ENCODE data around the gene UBL4A.

Gene UBL4A

DNA sequence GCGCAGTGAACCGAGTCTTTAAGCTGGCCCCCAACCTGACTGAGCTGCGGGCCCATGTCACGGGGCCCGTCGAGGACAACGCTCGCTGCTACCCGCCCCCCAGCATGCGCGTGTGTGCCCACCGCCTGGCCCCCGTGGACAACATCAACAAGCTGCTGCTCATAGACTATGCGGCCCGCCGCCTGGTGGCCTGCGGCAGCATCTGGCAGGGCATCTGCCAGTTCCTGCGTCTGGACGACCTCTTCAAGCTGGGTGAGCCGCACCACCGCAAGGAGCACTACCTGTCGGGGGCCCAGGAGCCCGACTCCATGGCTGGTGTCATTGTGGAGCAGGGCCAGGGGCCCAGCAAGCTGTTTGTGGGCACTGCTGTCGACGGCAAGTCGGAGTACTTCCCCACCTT lies 26.1 kb downstream of the UBL4A start:
- DNase-seq = no peak

DNA sequence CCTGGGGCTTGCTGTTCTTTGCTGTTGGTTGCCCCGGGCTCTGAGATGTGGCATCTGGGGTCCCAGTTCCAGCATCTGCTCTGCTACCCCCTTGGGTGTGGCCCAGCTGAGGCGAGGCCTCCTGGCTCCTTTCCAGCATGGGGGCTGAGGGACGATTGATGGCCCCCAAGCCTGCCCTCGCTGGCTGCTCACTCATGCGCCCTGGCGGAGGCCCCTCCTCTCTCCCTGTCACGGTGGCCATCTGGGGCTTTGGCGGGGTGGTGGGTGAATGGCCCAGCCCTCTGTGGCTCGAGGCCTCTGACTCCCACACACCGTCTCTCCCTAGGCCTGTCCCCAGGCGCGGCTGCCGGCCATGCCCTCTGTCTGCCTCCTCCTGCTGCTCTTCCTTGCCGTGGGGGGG lies 26.6 kb downstream of the UBL4A start:
- no peak for DNase-seq

DNA sequence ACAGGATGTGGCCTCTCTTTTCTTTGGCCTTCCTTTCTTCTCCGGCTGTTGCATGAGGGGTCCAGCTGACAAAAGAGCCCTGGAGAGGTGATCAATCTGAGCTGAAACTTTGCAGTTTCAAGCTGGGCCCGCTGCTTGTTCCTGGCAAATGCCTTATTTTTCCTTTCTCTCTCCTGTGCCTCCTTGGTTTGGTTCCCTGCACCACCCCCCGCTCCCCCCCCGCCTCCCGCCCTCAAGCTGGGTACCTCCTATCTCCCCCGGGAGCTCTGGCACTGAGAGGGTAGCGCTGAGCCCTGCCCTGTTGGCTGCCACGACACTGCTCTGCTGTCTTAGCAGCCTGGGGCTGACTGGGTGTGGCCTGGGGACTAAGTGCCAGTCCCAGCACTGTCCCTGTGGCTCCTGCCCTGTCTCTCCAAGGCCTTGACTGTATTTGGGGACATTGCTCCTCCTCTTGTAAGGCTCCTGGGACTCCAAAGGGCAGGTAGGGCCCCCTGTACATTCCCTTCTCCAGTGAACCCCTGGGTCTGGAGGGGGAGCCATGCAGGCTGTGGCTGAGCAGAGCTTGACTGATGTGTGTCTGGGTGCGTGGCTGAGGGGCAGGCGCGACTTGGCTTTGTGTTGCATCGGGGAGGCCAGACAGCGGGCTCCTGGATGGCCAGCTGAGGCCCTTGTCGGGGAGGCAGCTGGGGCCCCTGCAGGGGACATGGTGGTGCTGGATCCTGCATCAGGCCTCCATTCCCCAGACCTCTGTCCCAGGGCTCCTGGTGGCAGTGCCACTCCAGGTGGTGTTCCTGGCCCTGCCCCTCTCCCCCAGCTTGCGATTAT lies 27.2 kb downstream of the UBL4A start:
- DNase-seq = no peak

DNA sequence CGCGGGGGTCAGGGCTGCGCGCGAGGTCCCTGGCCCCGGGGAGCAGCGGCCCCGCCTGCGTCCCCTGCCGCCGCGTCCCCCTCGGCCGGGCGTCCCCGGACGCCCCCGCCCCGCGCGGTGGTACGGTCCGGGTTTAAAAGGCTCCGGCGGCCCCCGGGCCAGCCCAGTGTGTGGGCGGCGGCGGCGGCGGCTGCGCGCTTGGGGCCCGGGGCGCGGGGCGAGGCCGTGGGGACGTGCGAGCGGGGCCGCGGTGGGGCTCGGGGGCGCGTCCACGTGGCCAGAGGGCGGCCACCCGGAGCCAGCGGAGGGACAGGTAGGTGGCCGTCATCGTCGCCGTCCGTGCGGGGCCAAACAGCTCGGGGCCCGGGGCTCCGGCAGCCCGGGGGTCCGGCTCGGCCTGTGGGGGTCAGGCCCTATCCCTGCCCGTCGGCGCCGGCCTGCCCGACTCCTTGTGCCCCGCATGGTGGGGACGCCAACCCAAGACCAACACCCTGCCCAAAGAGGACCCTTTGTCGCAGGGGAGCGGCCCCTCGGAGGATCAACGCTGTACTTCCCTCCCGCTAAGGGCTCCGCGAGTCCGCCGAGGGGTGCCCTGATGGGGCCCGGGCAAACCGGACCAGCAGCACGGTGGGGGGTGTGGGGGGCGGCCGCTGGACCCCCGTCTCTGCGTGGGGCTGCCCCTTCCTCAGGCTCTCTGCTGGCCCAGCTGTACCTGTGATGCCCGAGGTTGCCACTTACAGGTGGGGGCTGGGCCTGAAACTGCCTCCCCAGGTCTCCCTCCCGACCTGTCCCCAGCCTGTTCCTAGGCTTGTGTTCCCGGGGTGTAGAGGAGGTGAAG lies 28.1 kb downstream of the UBL4A start, which contains the start of gene PLXNA3:
PLXNA3 (plus strand) TSS at position 166 of the 838 bp plus-strand sequence. CDS start 1,903 bp downstream, outside the sequence.
- peak; percentile 60 for DNase-seq

GRCh38 chrX:154457491-154458115 lies 28.8 kb downstream of the UBL4A start:
- peak; percentile 36 for DNase-seq

GRCh38 chrX:154452823-154453222 lies 33.6 kb downstream of the UBL4A start:
- DNase-seq = no peak

- DNase-seq = no peak
These were observed 36.1 kb downstream of the UBL4A start for GRCh38 chrX:154450312-154450711.

- DNase-seq = no peak
These were observed 36.8 kb downstream of the UBL4A start for GRCh38 chrX:154449618-154450017.

DNA sequence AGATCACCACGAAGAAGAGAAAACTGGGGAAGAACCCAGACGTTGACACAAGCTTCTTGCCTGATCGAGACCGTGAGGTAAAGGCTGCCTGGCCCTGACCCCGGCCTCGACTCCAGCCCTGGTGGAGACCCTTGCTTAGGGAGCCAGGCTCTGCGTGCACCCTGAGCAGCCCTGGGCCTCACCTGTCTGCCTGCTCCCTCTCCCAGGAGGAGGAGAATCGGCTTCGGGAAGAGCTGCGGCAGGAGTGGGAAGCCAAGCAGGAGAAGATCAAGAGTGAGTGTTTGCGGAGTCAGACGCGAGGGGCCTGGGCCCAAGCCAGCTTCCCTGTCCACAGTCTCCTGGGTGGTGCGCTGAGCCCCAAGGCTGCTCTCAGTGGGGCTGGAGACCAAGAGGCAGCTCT lies 37.9 kb downstream of the UBL4A start:
- DNase-seq = no peak

GRCh38 chrX:154446430-154446829 lies 40.0 kb downstream of the UBL4A start:
- DNase-seq = no peak

- DNase-seq = no peak
These were observed 40.6 kb downstream of the UBL4A start for GRCh38 chrX:154445776-154446175.

DNA sequence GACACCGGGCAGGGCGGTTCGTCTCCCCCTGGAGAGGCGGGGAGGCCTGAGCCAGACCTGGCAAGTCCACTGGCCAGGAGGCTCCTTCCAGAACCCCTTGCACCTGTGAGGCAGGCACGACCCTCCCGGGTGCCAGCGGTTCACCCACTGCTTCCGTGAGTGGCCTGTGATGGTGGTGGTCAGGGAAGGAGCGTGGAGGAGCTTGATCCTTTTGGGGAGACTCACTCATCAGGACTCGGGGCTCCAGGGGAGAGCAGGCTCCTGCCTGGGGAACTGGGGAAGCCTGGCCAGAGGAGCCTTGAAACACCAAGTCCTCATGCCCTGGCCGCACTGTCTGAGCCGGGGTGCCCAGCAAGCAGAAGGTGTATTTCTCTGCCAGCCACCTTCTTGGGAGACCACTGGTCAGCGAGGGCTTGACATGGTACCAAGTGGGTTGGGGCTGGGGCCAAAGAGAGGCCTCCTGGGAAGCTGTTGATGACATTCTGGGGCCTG lies 41.6 kb downstream of the UBL4A start:
- no peak for DNase-seq

- DNase-seq = peak; percentile 72
These were observed 42.2 kb downstream of the UBL4A start, which contains the start of gene FAM50A for GRCh38 chrX:154443992-154444754. FAM50A (plus strand) TSS chrX:154444141; CDS start chrX:154444236, 95 bp downstream.

GRCh38 chrX:154443479-154443910 lies 42.9 kb downstream of the UBL4A start:
- no peak for DNase-seq

- no peak for DNase-seq
These were observed 44.3 kb downstream of the UBL4A start for GRCh38 chrX:154441984-154442707.

GRCh38 chrX:154441564-154441963 lies 44.9 kb downstream of the UBL4A start:
- no peak for DNase-seq

DNA sequence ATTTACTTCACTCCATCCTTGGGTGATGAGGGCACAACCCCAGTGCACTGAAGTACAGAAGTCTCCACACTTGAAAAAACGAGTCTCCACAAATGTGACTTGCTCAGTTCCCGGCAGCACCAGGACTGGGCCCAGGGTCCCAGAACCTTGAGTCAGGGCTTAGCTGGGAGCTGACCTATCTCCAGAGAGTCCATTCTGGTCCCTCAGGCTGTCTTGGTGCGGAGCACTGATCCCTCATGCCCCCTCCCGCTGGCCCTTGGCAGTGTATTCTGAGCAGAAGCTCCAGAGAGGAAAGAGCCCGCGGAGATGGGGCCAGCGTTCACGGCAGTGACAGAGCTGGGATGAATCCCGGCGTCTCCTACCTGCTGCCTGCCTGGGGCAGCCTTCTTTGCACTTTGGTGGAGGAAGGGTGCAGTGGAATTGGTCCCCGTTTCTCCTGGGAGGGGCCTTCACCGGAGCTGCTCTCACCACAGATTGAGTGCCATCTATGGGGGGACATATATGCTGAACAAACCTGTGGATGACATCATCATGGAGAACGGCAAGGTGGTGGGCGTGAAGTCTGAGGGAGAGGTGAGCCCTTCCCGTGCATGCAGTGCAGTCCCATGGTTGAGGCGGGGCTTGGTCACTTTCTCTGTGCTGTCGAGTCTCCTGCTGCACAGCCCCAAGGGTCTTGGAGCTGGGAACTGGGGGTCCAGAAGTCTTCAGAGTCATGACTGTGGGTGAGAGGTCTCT lies 45.6 kb downstream of the UBL4A start:
- DNase-seq = no peak

DNA sequence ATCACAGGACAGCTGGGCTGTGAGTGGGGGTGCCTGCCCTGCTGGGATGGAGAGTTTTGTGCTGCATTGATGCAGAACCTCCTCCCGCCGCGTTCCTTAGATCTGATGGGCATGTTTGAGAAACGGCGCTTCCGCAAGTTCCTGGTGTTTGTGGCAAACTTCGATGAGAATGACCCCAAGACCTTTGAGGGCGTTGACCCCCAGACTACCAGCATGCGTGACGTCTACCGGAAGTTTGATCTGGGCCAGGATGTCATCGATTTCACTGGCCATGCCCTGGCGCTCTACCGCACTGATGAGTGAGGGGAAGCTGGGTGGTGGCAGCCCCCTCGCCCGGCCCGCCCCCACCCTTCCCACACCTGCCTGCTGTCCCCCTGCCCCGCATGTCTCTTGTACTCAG lies 46.6 kb downstream of the UBL4A start:
- DNase-seq = no peak

DNA sequence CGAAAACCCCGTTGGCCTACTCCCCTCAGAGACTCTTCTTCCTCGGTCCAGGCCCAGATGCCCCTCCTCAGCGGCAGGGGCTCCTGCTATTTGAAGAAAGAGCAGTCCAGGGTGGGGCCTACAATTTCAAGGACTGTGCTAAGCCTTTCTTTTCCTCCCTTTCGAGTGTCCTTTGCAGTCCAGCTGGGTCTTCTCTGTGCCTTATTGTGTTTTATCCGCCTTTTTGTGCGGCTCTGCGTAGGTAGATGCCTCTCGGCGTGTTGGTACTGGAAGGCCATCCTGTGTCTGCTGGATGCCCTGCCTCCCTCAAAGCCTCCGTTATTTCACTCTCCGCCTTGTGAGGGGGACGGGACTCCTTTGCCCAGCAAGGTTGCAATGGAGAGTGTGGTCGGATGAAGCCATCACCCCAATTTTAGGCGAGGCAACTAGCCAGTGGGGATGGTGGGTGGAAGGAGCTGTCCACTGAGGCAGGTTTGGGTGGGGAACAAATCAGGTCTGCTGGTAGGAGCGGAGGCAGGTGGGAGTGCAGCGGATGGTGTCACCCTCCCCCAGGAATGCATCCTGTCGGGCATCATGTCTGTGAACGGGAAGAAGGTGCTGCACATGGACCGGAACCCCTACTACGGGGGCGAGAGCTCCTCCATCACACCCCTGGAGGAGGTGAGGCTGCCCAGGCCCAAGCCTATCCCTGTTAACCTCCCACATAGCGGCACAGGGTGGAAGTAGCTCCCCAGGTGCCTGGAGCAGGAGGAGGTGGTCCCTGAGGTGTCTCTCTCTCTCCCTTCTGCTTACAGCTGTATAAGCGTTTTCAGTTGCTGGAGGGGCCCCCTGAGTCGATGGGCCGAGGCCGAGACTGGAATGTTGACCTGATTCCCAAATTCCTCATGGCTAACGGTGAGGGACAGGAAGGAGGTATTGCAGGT lies 48.2 kb downstream of the UBL4A start:
- DNase-seq = no peak
